ENCODE data around the gene TICRR.

TICRR gene

GRCh38 chr15:89630974-89631901 is 56.0 kb downstream of the TICRR start:
- no peak for DNase-seq

GRCh38 chr15:89631902-89632264 is 56.6 kb downstream of the TICRR start:
- no peak for DNase-seq

- no peak for DNase-seq
Observed at GRCh38 chr15:89632563-89633430, 57.5 kb downstream of the TICRR start.

- DNase-seq, result no peak
Observed at GRCh38 chr15:89633585-89633984, 58.3 kb downstream of the TICRR start.

GRCh38 chr15:89640245-89640644 is 65.0 kb downstream of the TICRR start:
- no peak for DNase-seq

- DNase-seq, result no peak
Observed at GRCh38 chr15:89641053-89641452, 65.8 kb downstream of the TICRR start.

GRCh38 chr15:89642106-89642505 is 66.8 kb downstream of the TICRR start:
- DNase-seq, result no peak

GRCh38 chr15:89645680-89646079 is 70.4 kb downstream of the TICRR start:
- DNase-seq, result no peak

- DNase-seq, result no peak
Observed at GRCh38 chr15:89646416-89647141, 71.3 kb downstream of the TICRR start.

GRCh38 chr15:89647191-89647851 is 72.1 kb downstream of the TICRR start:
- peak; percentile 39 for DNase-seq

- DNase-seq, result no peak
Observed at GRCh38 chr15:89648106-89649012, 73.1 kb downstream of the TICRR start.

- no peak for DNase-seq
Observed at GRCh38 chr15:89649013-89649625, 73.8 kb downstream of the TICRR start.

- no peak for DNase-seq
Observed at GRCh38 chr15:89649716-89650115, 74.4 kb downstream of the TICRR start.

- no peak for DNase-seq
Observed at GRCh38 chr15:89652131-89652530, 76.9 kb downstream of the TICRR start.

GRCh38 chr15:89652666-89653065 is 77.4 kb downstream of the TICRR start:
- DNase-seq, result no peak

GRCh38 chr15:89653578-89653977 is 78.3 kb downstream of the TICRR start:
- no peak for DNase-seq

- DNase-seq, result no peak
Observed at GRCh38 chr15:89654301-89654761, 79.1 kb downstream of the TICRR start.

GRCh38 chr15:89654847-89655805 is 79.9 kb downstream of the TICRR start, which contains the start of gene KIF7:
TSS of gene KIF7 (minus strand) at chr15:89655467. CDS start at chr15:89652930, 2,537 bp downstream.
- DNase-seq, result no peak

GRCh38 chr15:89656116-89656815 is 81.0 kb downstream of the TICRR start:
- no peak for DNase-seq
